Mesothelial cell of epicardium (in vitro differentiated cells): ENCODE measurements around the gene S1PR5. TPM values are rescaled to one million over a fixed set of nuclear protein-coding genes. Genes with fewer than 3 reads are reported as not detected.
"Not testable (repeated sequence)": the region's sequence is repeated elsewhere in the genome, so short reads cannot be mapped to it uniquely, and the experiment has no call there.

Experiments used
- DNase-seq, 2 experiments: peaks; one replicate each; pipeline ENCODE4 v3.0.0; 2021; ENCODE audit warnings: low spot score in 2 of 2; ENCODE audit not compliant: unreplicated experiment in 2 of 2
- H3K27ac Mint-ChIP-seq: 2 replicates; pipeline ENCODE4 v1.8.0; 2021; ENCODE audit warnings: mixed read lengths
- H3K27me3 Mint-ChIP-seq: 2 replicates; pipeline ENCODE4 v1.8.0; 2021; ENCODE audit warnings: low read depth, mixed read lengths
- H3K36me3 Mint-ChIP-seq: 2 replicates; pipeline ENCODE4 v1.8.0; 2021; ENCODE audit warnings: mixed read lengths
- H3K4me1 Mint-ChIP-seq: 2 replicates; pipeline ENCODE4 v1.8.0; 2021; ENCODE audit warnings: mixed read lengths
- H3K4me3 Mint-ChIP-seq: 2 replicates; pipeline ENCODE4 v1.8.0; 2021; ENCODE audit warnings: mild to moderate bottlenecking, moderate library complexity, mixed read lengths
- H3K9me3 Mint-ChIP-seq: 2 replicates; pipeline ENCODE4 v1.8.0; 2021; ENCODE audit warnings: mixed read lengths
- total RNA-seq: library from RNA; stranded (reverse); gene quantifications from 3 replicates; pipeline ENCODE4 v1.2.1, GENCODE V29; 2021
- TF ChIP-seq, protein P1 (sequence below): fragments of 200-600 bp; sonication (generic); IDR thresholded peaks from one replicate; pipeline ENCODE4 v1.5.0; 2021; ENCODE audit warnings: antibody characterized with exemption; ENCODE audit not compliant: unreplicated experiment

S1PR5 gene
- total RNA-seq, 1 donor from 2014 or later = 2.4 TPM

DNA sequence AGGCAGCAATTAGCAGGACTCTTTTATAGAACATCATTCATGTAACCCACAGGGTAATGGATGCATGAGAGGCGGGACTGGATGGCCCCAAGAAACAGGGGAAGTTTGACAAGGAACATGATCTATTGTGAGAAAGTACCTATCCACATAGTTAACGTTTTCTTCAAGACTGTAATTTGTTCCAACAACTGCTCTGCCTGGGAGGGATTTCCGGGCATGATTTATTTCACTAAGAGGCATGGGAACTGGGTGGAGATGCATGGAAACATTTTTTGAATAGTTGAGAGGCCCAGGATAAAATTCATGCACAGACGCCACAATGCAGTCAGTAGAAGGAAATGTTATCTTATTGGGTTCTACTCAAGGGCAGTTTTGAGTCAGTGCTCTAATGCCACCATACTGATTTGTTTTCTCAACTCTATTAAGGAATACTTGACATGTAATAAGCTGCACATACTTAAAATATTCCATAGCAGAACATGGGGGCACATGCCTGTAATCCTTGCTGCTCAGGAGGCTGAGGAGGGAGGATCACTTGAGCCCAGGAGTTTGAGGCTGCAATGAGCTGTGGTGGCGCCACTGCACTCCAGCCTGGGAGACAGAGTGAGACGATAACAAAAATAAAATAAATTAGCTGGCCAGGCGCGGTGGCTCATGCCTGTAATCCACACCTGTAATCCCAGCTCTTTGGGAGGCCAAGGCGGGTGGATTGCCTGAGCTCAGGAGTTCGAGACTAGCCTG lies 16.6 kb upstream of the S1PR5 start:
- no peak for DNase-seq
- H3K4me1 Mint-ChIP-seq = peaks cover 8% of the 10 kb centered on the region
- no peak overlapping the region for H3K4me3 Mint-ChIP-seq
- no peaks in the 10 kb centered on the region for H3K9me3 Mint-ChIP-seq
- TF ChIP-seq, protein P1, sequence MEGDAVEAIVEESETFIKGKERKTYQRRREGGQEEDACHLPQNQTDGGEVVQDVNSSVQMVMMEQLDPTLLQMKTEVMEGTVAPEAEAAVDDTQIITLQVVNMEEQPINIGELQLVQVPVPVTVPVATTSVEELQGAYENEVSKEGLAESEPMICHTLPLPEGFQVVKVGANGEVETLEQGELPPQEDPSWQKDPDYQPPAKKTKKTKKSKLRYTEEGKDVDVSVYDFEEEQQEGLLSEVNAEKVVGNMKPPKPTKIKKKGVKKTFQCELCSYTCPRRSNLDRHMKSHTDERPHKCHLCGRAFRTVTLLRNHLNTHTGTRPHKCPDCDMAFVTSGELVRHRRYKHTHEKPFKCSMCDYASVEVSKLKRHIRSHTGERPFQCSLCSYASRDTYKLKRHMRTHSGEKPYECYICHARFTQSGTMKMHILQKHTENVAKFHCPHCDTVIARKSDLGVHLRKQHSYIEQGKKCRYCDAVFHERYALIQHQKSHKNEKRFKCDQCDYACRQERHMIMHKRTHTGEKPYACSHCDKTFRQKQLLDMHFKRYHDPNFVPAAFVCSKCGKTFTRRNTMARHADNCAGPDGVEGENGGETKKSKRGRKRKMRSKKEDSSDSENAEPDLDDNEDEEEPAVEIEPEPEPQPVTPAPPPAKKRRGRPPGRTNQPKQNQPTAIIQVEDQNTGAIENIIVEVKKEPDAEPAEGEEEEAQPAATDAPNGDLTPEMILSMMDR = no peak
- H3K27ac Mint-ChIP-seq = peak overlapping the region; percentile 83
- peaks cover 76% of the 10 kb centered on the region for H3K27me3 Mint-ChIP-seq
- no peaks in the 10 kb centered on the region for H3K36me3 Mint-ChIP-seq

DNA sequence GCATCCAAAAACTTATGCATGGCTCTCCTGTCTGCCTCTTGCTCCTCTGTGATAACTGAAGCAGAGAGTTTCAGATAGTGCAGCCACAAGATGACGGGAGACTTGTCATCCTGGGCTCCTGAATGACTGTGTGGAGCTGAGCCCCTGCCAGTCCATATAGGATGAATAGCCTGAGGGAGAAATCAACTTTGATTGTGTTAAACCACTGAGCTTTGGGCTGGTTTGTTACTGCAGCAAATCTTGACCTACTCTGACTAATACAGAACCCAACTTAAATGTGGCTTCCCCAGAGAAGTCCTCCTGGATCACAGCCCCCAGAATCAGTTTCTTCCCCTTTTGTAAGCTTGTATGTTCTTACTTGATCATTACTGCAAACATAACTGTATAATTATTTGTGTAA lies 15.2 kb upstream of the S1PR5 start:
- TF ChIP-seq, protein P1 = no peak
- H3K27ac Mint-ChIP-seq = no peak overlapping the region
- H3K4me3 Mint-ChIP-seq = no peak overlapping the region
- DNase-seq = no peak
- no peaks in the 10 kb centered on the region for H3K9me3 Mint-ChIP-seq
- peaks cover 69% of the 10 kb centered on the region for H3K27me3 Mint-ChIP-seq
- H3K4me1 Mint-ChIP-seq = peaks cover 8% of the 10 kb centered on the region
- no peaks in the 10 kb centered on the region for H3K36me3 Mint-ChIP-seq

DNA sequence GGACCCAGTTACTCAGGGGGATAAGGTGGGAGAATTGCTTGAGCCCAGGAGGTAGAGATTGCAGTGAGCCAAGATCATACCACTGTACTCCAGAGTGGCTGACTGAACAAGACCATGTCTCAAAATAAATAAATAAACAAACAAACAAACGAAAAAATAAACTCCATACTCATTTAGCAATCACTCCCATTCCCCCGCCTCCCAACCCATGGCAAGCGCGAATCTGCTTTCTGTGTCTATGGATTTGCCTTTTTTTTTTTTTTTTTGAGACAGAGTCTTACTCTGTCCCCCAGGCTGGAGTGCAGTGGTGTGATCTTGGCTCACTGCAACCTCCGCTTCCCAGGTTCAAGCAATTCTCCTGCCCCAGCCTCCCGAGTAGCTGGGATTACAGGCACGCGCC lies 9.6 kb upstream of the S1PR5 start:
- H3K27ac Mint-ChIP-seq, DNase-seq, H3K4me1 Mint-ChIP-seq, H3K36me3 Mint-ChIP-seq, H3K9me3 Mint-ChIP-seq, H3K4me3 Mint-ChIP-seq: not testable (repeated sequence)
- peaks cover 58% of the 10 kb centered on the region for H3K27me3 Mint-ChIP-seq

DNA sequence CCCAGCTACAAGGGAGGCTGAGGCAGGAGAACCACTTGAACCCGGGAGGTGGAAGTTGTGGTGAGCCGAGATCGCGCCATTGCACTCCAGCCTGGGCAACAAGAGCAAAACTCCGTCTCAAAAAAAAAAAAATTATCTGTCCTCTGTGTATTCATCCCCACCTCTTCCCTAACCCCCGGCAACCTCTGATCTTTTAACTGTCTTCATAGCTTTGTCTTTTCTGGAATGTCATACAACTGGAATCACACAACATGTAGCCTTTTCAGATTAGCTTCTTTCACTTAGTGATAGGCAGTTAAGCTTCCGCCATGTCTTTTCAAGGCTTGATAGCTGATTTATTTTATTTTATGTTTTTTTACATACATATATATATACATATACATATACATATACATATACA lies 8.4 kb upstream of the S1PR5 start:
- H3K27ac Mint-ChIP-seq = no peak overlapping the region
- H3K4me3 Mint-ChIP-seq = no peak overlapping the region
- no peaks in the 10 kb centered on the region for H3K9me3 Mint-ChIP-seq
- H3K36me3 Mint-ChIP-seq = no peaks in the 10 kb centered on the region
- H3K4me1 Mint-ChIP-seq = no peaks in the 10 kb centered on the region
- no peak for DNase-seq
- TF ChIP-seq, protein P1 = no peak
- H3K27me3 Mint-ChIP-seq = peaks cover 58% of the 10 kb centered on the region

DNA sequence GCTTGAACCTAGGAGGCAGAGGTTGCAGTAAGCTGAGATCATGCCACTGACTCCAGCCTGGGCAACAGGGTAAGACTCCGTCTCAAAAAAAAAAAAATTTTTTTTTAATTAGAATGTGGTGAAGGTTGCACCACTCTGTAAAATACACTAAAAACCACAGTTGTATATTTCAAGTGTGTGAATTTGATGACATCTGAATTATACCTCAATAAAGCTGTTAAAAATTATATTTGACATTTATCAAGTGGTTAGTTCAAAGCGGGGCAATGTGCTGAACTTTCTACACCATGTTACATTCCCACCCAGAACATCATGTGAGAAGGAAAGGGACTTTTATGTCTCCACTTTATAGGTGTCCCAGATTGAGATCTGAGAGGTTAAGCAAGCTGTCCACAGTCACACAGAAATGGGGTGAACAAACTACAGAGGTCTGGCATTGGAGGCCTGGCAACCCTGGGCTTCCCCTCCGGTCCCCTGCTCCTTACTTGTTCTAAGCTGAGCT lies 5.9 kb upstream of the S1PR5 start:
- Mint-ChIP-seq H3K4me1 (peaks cover 11% of the 10 kb centered on the region), H3K27me3 (peaks cover 62% of the 10 kb centered on the region), H3K4me3 (no peak overlapping the region), H3K36me3 (no peaks in the 10 kb centered on the region), H3K9me3 (no peaks in the 10 kb centered on the region), H3K27ac (no peak overlapping the region)
- DNase-seq = no peak
- TF ChIP-seq, protein P1 = no peak

DNA sequence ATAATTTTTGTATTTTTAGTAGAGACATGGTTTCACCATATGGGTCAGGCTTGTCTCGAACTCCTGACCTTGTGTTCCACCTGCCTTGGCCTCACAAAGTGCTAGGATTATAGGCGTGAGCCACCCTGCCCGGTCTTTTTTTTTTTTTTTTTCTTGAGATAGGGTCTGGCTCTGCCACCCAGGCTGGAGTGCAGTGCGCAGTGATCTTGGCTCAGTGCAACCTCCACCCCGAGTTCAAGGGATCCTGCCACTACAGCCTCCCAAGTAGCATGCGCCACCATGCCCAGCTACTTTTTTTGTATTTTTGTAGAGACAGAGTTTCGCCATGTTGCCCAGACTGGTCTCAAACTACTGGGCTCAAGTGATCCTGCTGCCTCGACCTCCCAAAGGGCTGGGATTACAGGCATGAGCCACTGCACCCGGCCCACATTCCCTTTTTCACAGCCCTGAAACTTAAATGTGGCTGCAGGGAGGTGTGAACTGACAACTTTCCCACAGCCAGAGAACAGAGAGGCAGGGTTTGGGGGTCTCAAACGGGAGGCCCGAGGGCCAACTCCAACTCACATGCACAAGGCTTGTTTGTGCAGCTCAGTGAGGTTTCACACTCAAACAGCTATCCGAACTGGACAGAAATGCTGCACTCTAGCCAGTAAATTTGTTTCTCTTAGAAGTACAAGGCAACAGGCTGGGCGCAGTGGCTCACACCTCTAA lies 4.4 kb upstream of the S1PR5 start:
- Mint-ChIP-seq H3K9me3 (no peaks in the 10 kb centered on the region), H3K4me3 (no peak overlapping the region), H3K4me1 (peaks cover 17% of the 10 kb centered on the region), H3K36me3 (no peaks in the 10 kb centered on the region), H3K27me3 (peaks cover 63% of the 10 kb centered on the region), H3K27ac (no peak overlapping the region)
- DNase-seq = no peak
- TF ChIP-seq, protein P1 = no peak
